ENCODE results near the gene JMJD7.

JMJD7 gene

DNA sequence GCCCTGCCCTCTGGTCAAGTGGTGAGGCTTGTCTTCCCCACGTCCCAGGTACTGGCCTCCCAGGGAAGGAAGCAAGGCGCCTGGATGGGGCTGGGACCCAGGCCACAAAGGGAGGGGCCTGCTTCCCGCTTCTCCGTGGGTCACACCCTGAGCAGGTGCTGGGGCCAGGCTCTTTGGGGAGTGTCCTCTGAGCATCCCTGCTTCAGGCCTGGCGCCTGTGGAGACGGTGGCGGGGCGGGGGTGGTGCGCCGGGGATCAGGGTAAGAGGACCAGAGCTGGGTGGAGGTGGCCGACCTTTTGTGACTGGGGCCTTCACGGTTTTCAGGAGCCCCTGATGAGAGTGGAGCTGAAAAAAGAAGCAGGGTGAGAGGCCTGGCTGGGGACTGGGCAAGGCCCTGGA, 14.3 kb downstream of the JMJD7 start:
- no peak for DNase-seq (ENCODE audit: low read depth in 3 of 3, low spot score in 1 of 3)

DNA sequence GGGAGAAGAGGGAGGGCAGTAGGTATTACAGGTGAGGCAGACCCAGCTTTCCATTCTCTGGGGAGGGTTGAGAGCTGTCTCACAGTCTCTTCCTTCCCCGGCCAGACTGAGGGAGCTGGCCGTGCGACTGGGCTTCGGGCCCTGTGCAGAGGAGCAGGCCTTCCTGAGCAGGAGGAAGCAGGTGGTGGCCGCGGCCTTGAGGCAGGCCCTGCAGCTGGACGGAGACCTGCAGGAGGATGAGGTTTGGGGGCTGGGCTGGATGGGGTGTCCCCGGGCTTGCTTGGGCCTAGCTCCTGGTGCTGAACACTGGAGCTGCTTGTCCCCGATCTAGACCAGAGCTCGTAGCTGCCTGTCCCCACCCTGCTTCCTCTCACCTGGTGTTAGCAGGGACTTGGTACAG, 15.7 kb downstream of the JMJD7 start:
- DNase-seq (ENCODE audit: low read depth in 3 of 3, low spot score in 1 of 3): no peak

DNA sequence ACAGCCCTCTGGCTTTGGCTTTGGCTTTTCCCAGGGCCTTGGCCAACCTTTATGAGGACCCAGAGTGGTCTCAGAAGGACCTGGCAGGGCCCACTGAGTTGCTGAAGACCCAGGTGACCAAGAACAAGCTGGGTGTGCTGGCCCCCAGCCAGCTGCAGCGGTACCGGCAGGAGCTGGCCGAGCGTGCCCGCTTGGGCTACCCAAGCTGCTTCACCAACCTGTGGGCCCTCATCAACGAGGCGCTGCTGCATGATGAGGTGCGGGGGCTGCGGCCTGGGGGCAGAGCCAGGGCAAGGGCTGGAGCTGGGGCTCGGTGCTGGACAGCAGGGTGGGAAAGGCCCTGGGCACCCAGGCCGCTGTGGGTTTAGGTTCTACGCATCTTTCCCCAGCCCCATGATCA, 16.9 kb downstream of the JMJD7 start:
- no peak for DNase-seq (ENCODE audit: low read depth in 3 of 3, low spot score in 1 of 3)

DNA sequence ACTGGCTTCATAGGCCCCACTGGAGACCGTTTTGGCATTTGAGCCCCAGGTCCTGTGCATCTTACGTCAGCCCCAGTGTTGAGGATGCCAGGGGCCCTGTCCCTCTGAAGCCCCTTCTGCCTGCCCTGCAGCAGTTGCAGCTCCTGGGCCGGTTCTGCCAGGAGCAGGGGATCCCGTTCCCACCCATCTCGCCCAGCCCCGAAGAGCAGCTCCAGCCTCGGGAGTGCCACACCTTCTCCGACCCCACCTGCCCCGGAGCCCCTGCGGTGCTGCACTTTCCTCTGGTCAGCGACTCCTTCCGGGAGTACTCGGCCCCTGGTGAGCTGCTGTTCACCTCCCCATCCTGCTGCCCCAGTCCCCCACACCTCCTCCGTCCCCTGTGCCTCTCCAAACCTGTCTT, 19.3 kb downstream of the JMJD7 start:
- DNase-seq (ENCODE audit: low read depth in 3 of 3, low spot score in 1 of 3): no peak

DNA sequence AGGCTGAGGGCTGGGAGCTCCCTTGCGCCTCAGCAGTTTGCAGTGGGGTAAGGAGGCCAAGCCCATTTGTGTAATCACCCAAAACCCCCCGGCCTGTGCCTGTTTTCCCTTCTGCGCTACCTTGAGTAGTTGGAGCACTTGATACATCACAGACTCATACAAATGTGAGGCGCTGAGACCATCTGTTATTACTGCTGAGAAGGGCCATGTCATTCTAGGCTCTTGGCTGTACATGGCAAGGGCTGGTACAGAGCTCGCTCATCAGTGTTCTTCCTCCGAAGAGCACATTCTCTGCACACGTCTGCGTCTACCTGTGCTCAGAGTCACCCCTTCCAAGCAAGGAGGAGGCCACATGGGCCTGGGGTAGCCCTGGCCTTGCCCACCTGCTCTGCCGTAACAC, 20.1 kb downstream of the JMJD7 start:
- no peak for DNase-seq (ENCODE audit: low read depth in 3 of 3, low spot score in 1 of 3)

DNA sequence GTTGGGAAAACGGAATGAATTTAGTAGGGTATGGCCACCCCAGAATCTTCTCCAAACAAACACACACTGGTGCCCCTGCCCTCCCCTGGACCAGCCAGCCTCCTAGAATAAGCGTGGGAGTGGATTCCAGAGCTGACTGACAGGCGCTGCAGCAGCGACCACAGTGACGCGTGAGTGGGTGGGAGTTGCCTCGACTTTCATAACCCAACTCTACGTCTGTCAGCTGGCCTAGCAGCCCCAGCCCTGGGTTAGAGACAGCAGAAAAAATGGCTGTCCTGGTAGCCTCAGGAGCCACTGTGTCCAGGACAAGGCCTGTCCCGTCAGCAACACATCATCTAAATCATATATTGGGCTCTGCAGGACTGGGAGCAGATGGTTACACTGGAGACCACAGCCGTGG, 20.7 kb downstream of the JMJD7 start:
- DNase-seq (ENCODE audit: low read depth in 3 of 3, low spot score in 1 of 3): no peak

DNA sequence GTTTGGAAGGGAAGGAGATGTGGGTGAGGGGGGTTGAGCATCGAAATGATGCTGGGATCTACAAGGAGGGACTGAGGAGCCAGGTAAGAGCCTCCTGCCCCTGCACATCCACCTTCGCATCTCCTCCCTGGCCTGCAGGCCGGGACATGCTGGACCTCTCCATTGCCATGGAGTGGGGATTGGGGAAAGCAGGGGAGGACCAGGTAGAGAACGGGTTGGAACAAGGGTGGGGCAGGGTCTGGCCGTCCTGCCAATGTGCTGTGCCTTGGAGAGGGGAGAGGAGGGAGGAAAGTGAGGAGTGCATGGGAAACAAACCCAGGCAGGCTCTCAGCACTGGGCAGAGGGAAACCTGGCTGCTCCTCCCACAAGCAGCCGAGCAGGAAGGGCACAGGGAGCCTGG, 21.3 kb downstream of the JMJD7 start:
- no peak for DNase-seq (ENCODE audit: low read depth in 3 of 3, low spot score in 1 of 3)

DNA sequence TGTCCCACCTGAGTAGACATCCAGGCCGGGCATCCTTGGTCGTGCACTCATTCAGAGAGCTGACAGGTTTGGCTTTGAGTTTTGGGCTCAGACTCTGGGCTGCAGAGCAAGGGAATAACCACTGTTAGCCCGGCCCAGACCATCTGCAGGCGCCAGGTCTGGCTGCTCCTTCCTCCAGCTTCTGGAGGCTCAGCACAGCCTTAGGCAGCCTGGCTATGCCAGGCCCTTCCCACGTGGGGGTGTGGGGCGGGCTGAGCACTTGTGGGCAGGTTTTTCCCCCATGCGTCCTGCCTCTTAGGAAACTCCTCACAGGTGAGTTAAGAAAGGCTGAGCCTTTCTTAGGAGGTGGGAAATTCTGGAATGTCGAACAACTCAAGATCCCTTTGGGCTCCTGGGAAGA, 22.0 kb downstream of the JMJD7 start:
- no peak for DNase-seq (ENCODE audit: low read depth in 3 of 3, low spot score in 1 of 3)

DNA sequence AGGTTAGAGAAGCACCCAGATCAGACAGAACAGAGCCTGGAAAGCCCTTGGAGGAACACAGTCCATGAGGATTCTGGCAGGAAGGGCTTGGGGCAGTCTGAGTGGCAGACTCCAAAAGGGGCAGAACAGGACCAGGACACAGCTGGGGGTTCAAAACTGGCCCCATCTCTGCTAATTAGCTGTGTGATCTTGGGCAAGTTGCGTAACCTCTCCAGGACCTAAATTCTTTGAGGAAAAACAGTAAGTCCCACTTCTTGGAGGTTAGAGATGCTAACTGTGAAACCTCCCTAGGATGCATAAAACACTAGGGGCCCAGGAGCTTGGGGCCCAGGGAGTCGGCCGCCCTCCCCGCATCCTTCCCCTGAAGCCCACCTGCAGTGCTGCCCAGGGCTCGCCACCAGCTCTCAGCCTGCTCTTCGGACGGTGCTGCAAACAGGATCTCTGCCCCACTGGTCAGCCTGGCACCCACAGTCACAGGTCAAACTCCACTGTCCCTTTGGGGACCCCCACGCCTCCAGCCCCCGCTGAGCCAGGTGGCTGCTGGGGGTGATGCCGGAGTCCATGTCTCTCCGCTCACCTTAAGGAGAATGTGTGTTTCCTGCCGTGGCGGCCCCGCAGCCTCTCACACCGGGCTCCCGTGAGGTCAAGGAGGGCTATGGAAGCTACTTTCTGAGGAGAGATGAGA, 22.7 kb downstream of the JMJD7 start:
- no peak for DNase-seq (ENCODE audit: low read depth in 3 of 3, low spot score in 1 of 3)

DNA sequence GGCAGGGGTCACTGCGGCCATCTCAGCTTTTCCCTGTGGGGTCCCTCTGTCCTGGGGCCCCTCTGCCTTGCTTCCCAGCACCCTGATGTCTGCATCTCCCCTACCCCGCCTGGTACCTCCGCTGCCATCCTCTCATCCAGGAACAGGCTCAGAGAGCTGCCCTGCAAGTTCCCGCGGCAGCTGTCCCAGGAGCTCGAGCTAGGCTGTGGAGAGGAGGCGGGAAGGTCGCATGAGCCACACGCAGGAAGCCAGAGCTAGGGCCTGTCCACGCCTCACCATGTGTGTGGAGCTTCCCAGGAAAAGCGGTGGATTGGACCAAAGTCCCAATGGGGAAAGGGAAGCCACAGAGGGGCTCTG, 23.3 kb downstream of the JMJD7 start:
- no peak for DNase-seq (ENCODE audit: low read depth in 3 of 3, low spot score in 1 of 3)

DNA sequence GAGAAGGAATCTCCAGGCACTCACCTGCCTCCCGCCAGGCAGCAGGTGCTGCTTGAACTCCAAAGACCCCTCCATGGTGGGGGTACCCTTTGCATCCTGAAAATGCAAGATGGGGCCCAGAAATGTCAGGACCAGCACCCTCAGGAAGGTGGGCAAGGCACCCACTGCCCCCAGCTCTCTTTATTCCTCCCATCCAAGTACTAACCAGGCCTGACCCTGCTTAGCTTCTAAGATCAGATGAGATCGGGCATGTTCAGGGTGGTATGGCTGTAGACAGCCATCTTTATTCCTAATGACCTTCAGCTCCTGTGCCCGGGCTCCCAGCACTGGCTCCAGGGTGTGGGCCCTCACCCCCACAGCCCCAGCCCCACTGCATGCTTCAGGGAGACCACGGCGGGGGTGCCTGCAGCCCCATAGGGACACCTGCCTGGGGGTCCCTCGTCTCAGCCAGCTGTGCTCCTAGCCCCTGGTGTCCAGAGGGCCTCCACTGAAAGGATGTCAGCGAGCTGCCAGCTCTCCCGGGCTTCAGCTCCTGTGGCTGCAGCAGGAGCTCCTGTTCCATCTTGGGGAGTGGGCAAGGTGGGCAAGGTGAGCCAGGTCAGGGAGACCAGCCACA, 24.0 kb downstream of the JMJD7 start:
- no peak for DNase-seq (ENCODE audit: low read depth in 3 of 3, low spot score in 1 of 3)

DNA sequence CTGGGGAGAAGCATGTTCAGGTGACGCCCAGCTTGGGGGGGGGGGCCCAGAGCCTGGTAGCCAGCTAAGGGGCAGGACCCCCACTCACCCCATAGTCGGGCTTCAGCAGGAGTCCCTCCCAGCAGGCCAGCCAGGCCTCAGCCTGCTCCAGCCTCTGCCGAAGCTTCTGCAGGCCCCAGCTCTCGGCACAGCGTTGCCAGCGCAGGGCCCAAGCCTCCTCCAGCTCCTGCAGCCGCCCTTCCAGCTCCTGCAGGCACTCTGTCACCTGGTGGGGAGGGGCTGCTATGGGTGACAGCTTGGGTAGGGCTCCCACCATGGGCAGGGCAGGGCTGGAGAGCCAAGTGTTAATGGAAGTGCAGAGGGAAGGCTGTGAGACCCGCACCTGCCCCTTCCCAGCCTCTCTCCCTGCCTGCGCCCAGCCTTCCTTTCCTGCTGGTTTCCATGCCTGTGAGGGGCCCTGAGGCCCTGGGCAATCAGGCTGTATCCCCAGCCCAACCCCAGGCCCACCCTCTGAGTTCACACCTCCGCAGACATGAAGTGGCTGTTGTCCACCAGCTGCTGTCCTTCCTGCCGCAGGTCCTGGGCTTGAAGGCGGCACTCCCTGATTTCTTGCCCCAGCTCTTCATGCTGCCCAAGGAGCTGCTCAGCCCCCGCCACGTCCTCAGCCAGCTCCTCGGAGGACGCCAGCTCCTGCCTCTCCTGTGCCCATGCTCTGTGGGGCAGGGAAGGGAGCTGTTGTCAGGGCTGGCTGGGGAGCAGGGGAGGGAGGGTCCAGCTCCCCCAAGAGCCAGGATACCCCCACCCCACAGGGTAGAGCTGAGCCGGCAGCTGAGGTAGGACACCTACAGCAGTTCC, 25.1 kb downstream of the JMJD7 start:
- DNase-seq (ENCODE audit: low read depth in 3 of 3, low spot score in 1 of 3): no peak

DNA sequence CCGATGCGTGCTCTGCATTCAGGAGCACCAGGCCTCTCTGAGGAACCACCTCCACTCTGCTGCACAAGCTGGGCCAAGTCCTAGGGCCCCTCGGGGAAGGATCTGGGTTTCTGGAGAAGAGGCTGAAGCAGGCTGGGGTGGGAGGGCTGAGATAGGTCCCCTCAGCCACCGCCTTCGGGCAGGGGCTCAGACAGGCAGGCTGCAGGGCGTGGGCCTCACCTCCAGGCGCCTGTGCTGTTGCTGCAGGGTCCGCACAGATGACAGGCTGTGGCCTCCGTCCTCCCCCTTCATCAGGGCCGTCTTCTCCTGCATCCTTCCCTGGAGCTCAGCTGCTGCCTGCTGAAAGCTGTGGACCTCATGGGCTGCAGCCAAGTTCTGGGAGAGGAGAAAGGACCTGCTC, 25.9 kb downstream of the JMJD7 start:
- no peak for DNase-seq (ENCODE audit: low read depth in 3 of 3, low spot score in 1 of 3)

DNA sequence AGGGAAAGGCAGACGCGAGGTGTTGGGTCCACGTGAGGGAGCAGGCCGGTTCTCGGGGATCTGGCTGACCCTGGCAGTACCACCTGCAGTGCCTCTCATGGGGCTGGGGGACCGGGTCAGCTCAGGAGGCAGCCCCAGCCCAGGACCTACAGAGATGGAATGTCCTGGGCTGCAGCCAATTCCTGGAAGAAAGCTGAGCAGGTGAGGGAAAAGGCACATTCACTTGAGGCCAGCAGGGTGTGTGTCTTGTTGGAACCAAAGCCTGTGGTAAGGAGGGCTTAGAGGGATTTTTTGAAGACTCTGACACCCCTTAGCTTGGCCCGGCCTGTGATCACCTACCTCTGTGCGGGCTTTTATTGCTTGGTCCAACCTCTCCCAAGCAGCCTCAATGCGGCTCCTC, 26.6 kb downstream of the JMJD7 start:
- DNase-seq (ENCODE audit: low read depth in 3 of 3, low spot score in 1 of 3): no peak

DNA sequence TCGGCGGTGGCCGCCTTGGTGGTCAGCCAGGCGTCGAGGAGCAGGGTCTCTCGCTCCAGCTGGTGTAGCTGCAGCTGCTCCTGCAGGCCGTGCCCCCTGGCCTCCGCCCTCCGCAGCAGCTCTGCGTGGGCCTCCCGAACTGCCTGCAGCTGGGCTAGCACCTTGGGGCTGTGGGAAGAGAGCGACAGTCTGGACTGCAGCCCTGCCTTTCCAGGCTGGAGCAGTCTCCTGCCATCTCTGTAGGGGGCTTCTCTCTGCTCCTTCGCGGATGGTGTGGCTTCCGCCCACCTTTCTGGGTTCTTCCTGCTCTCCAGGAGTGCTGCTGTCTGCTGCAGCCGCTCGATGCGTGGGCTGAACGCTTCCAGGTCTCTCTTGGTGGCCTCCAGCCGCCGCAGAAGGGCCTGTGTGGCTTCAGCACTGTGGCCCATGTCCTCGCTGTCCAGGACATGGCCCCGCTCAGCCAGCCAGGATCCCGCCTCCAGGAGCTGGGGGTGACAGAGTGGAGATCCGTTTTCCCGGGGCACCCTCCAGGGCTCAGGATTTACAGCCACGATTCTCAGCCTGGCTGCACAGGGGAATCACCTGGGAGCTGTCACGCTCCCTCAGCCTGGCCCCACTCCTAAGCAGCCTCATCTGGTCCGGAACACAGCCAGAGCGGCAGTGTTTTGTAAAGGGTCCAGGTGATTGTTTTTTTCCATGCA, 27.5 kb downstream of the JMJD7 start:
- DNase-seq (ENCODE audit: low read depth in 3 of 3, low spot score in 1 of 3): no peak

DNA sequence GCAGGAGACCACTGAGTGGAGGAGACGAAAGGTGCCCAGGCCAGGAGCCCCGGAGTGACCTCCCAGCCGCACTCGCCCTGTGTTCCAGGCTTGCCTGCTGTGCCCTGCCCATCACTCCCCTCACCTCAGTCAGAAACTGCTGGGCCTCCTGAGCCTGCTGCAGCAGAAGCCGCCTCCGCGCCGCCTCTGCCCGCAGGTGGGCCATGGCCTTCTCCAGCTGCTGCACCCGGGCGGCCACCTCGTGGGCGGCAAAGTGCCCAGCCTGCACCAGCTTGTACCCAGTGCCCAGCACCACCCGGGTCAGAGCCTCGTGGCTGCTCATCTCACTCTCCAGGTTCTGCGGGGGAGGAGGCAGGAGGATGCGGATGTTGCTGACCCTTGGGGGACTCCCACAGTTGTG, 28.4 kb downstream of the JMJD7 start:
- DNase-seq (ENCODE audit: low read depth in 3 of 3, low spot score in 1 of 3): no peak

DNA sequence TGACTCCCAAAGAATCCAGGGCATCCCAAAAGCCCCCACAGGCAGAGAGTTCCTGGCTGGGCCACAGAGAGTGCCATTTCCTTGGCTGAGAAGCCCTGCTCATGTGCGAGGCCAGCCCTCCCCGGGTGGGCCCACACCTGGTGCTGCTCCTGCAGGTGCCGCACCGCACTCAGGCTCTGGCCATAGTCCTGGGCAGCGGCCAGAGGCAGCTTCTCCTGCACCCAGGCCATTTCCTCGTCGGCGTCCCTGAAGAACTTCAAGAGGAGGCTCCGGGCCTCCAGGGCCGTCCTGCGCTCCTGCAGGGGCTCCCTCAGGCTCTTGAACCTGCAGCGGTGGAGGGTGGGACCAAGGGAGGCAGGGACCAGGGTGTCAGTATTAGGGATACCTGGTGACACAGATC, 28.8 kb downstream of the JMJD7 start:
- DNase-seq (ENCODE audit: low read depth in 3 of 3, low spot score in 1 of 3): no peak

DNA sequence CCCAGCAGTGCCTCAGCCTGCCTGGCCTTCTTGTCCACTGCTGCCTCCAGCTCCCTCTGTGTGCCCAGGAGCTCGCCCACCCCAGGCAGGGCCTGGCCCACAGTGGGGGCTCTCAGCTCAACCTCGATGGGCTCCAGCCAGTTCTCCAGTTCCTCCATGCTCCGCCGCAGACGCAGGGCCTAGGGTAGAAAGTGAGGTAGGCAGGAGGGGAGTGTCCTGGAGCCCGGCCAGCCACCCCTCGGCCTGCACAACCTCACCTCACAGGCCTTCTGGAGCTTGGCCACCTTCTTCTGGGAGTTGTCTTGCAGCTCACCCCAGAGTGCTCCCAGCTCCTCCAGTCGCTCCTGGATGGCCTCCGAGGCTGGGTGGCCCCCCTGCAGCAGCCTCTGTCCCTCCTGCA, 29.4 kb downstream of the JMJD7 start:
- DNase-seq (ENCODE audit: low read depth in 3 of 3, low spot score in 1 of 3): no peak

DNA sequence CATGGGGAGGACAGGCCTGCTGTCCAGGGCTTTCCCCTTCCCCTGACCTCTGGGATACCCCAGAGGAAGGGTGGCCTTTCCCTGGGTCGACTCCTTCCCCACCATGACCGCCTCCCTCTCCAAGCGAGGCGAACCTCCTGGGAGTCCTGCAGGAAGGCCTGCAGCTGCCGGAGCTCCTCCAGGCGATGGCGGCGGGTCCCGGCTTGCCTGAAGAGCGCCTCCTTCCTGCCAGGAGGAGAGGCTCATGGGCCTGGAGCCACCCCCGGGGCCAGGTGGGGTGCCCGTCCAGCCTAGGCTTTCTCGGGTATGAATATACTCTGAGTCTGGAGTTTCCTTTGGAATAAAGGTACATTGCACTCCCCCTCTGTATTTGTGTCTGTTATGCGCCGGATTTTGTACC, 30.9 kb downstream of the JMJD7 start:
- no peak for DNase-seq (ENCODE audit: low read depth in 3 of 3, low spot score in 1 of 3)

DNA sequence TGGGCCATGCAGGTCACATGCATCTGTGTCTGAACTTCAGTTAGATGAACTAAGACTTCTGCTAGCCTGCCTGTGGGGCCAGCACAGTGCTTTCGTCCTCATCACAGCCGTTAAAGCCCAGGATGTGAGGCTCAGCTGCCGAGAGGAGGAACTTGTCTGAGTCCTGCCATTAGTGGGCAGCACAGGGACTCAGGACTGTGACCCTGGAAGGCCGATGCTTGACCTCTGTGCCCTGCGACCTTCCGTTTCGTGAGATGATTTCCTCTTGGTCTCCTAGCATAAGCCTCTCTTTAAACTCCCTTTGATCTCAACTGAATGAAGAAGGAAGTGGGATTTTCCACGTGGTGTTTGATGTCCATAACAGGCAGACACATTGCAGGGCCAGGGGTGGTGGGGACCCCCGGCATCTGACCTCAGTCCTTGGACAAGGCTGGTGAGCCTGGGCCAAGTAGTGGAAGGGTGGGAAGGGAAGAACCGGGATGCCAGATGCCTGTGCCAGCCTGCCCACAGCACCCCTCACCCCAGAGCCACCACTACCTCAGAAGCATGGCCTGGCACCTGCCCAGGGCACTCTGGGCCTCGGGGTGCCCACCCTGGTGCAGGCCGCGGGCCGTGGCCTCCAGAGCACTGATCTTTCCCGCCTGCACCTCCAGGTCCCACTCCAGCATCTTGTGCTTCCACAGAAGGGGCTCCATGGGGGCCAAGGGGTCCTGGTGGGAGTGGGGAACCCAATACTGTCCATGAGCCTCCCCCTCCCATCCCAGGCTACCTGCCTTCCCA, 32.3 kb downstream of the JMJD7 start:
- DNase-seq (ENCODE audit: low read depth in 3 of 3, low spot score in 1 of 3): no peak

DNA sequence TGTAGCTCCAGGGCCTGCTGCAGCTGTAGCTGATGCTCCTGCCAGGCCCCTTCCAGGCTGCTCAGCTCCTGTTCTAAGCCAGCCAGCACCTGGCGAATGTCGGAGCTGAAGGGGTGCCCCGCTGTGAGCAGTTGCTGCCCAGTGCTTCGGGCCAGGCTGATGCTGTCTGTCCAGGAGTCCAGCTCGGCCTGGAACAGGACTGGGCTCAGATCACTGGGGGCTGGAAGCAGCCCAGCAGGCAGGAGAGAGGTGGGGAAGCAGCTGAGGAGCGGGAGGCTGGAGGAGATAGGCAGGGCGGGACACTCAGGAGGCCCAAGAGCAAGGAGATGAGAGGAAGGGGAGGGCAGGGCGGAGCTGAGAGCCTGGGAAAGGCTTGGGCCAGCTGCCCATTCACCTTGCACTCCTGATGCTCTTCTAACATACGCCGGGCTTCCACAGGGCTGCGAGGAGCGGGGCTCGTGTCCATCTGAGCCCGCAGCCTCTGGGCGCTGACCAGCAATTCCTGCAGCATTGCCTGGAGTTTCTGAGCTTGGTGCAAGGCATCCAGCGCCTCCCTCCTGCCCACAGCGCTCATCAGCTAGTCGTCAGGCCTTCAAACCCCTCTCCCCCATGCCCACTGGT, 34.0 kb downstream of the JMJD7 start:
- no peak for DNase-seq (ENCODE audit: low read depth in 3 of 3, low spot score in 1 of 3)
